HEK293 (cell line): ENCODE results near the gene LBX2.

Experiments used
- EGR2 ChIP-seq: fragments of 450-650 bp; formaldehyde crosslinking; IDR thresholded peaks from 2 replicates; pipeline ENCODE4 v1.5.1; 2016; ENCODE audit warnings: low read depth, missing biosample characterization, missing genetic modification characterization
- GLI2 ChIP-seq: fragments of 450-650 bp; formaldehyde crosslinking; IDR thresholded peaks from 2 replicates; pipeline ENCODE4; 2017; ENCODE audit warnings: missing biosample characterization, missing genetic modification characterization, low read depth, borderline replicate concordance
- HIC1 ChIP-seq: fragments of 450-650 bp; formaldehyde crosslinking; IDR thresholded peaks from 2 replicates; pipeline ENCODE4 v1.5.1; 2016; ENCODE audit warnings: missing biosample characterization, missing genetic modification characterization
- RBAK ChIP-seq: fragments of 450-650 bp; formaldehyde crosslinking; IDR thresholded peaks from 2 replicates; pipeline ENCODE4 v1.5.1; 2016; ENCODE audit warnings: missing biosample characterization, missing genetic modification characterization
- REPIN1 ChIP-seq: fragments of 450-650 bp; formaldehyde crosslinking; IDR thresholded peaks from 2 replicates; pipeline ENCODE4 v1.5.1; 2017; ENCODE audit warnings: missing biosample characterization, missing genetic modification characterization, low read depth
- SALL2 ChIP-seq: fragments of 450-650 bp; formaldehyde crosslinking; IDR thresholded peaks from 2 replicates; pipeline ENCODE4 v1.5.0; 2017; ENCODE audit warnings: missing biosample characterization, mild to moderate bottlenecking, missing genetic modification characterization, borderline replicate concordance
- ZBTB1 ChIP-seq: fragments of 450-650 bp; formaldehyde crosslinking; IDR thresholded peaks from 2 replicates; pipeline ENCODE4 v1.5.1; 2016; ENCODE audit warnings: missing biosample characterization, missing genetic modification characterization
- ZFP3 ChIP-seq: fragments of 450-650 bp; formaldehyde crosslinking; IDR thresholded peaks from 2 replicates; pipeline ENCODE4 v1.5.1; 2016; ENCODE audit warnings: low read depth, missing biosample characterization, missing genetic modification characterization
- ZNF133 ChIP-seq: fragments of 450-650 bp; formaldehyde crosslinking; IDR thresholded peaks from 2 replicates; pipeline ENCODE4 v1.5.1; 2016; ENCODE audit warnings: missing biosample characterization, missing genetic modification characterization
- ZNF16 ChIP-seq: fragments of 450-650 bp; formaldehyde crosslinking; IDR thresholded peaks from 2 replicates; pipeline ENCODE4 v1.5.1; 2016; ENCODE audit warnings: low read depth, missing biosample characterization, missing genetic modification characterization
- ZNF174 ChIP-seq: fragments of 450-650 bp; formaldehyde crosslinking; IDR thresholded peaks from 2 replicates; pipeline ENCODE4 v1.5.0; 2017; ENCODE audit warnings: missing biosample characterization, mild to moderate bottlenecking, missing genetic modification characterization
- ZNF184 ChIP-seq: fragments of 450-650 bp; IDR thresholded peaks from 2 replicates; pipeline ENCODE4 v1.5.1; 2018; ENCODE audit warnings: missing biosample characterization, mild to moderate bottlenecking, missing genetic modification characterization
- ZNF19 ChIP-seq: fragments of 450-650 bp; formaldehyde crosslinking; IDR thresholded peaks from 2 replicates; pipeline ENCODE4; 2016; ENCODE audit warnings: missing biosample characterization, missing genetic modification characterization, low read depth
- ZNF23 ChIP-seq: fragments of 450-650 bp; formaldehyde crosslinking; IDR thresholded peaks from 2 replicates; pipeline ENCODE4 v1.5.1; 2016; ENCODE audit warnings: missing biosample characterization, missing genetic modification characterization, borderline replicate concordance
- ZNF266 ChIP-seq: fragments of 450-650 bp; formaldehyde crosslinking; IDR thresholded peaks from 2 replicates; pipeline ENCODE4 v1.5.1; 2016; ENCODE audit warnings: missing biosample characterization, missing genetic modification characterization, low read depth
- ZNF350 ChIP-seq: fragments of 450-650 bp; formaldehyde crosslinking; IDR thresholded peaks from 2 replicates; pipeline ENCODE4 v1.5.0; 2017; ENCODE audit warnings: missing biosample characterization, mild to moderate bottlenecking, missing genetic modification characterization
- ZNF366 ChIP-seq: fragments of 450-650 bp; formaldehyde crosslinking; conservative IDR thresholded peaks from 2 replicates; pipeline ENCODE4 v1.5.1; 2016; ENCODE audit warnings: missing biosample characterization, missing genetic modification characterization
- ZNF398 ChIP-seq: fragments of 450-650 bp; formaldehyde crosslinking; IDR thresholded peaks from 2 replicates; pipeline ENCODE4 v1.5.1; 2017; ENCODE audit warnings: missing biosample characterization, missing genetic modification characterization
- ZNF416 ChIP-seq: fragments of 450-650 bp; formaldehyde crosslinking; IDR thresholded peaks from 2 replicates; pipeline ENCODE4 v1.5.1; 2016; ENCODE audit warnings: missing biosample characterization, missing genetic modification characterization
- ZNF473 ChIP-seq: fragments of 450-650 bp; formaldehyde crosslinking; IDR thresholded peaks from 2 replicates; pipeline ENCODE4 v1.5.1; 2017; ENCODE audit warnings: missing biosample characterization, missing genetic modification characterization
- ZNF596 ChIP-seq: fragments of 450-650 bp; IDR thresholded peaks from 2 replicates; pipeline ENCODE4 v1.5.0; 2018; ENCODE audit warnings: missing biosample characterization, mild to moderate bottlenecking, missing genetic modification characterization, moderate library complexity
- ZNF654 ChIP-seq: fragments of 450-650 bp; formaldehyde crosslinking; IDR thresholded peaks from 2 replicates; pipeline ENCODE4 v1.5.1; 2016; ENCODE audit warnings: low read depth, missing biosample characterization, missing genetic modification characterization
- ZNF658 ChIP-seq: fragments of 450-650 bp; formaldehyde crosslinking; IDR thresholded peaks from 2 replicates; pipeline ENCODE4; 2016; ENCODE audit warnings: missing biosample characterization, missing genetic modification characterization
- ZNF664 ChIP-seq: fragments of 450-650 bp; formaldehyde crosslinking; IDR thresholded peaks from 2 replicates; pipeline ENCODE4 v1.5.1; 2016; ENCODE audit warnings: missing biosample characterization, missing genetic modification characterization
- ZNF677 ChIP-seq: fragments of 450-650 bp; IDR thresholded peaks from 2 replicates; pipeline ENCODE4 v1.5.0; 2018; ENCODE audit warnings: missing biosample characterization, mild to moderate bottlenecking, missing genetic modification characterization, moderate library complexity
- ZNF707 ChIP-seq: fragments of 450-650 bp; formaldehyde crosslinking; IDR thresholded peaks from 2 replicates; pipeline ENCODE4 v1.5.1; 2016; ENCODE audit warnings: missing biosample characterization, missing genetic modification characterization
- ZNF768 ChIP-seq: fragments of 450-650 bp; formaldehyde crosslinking; IDR thresholded peaks from 2 replicates; pipeline ENCODE4 v1.5.1; 2018; ENCODE audit warnings: missing biosample characterization, mild to moderate bottlenecking, missing genetic modification characterization
- ZNF785 ChIP-seq: fragments of 450-650 bp; formaldehyde crosslinking; IDR thresholded peaks from 2 replicates; pipeline ENCODE4 v1.5.1; 2016; ENCODE audit warnings: missing biosample characterization, missing genetic modification characterization
- ZNF791 ChIP-seq: fragments of 450-650 bp; formaldehyde crosslinking; IDR thresholded peaks from 2 replicates; pipeline ENCODE4 v1.5.1; 2016; ENCODE audit warnings: missing biosample characterization, missing genetic modification characterization
- ZNF792 ChIP-seq: fragments of 450-650 bp; formaldehyde crosslinking; IDR thresholded peaks from 2 replicates; pipeline ENCODE4 v1.5.1; 2016; ENCODE audit warnings: missing biosample characterization, missing genetic modification characterization
- ZXDB ChIP-seq: fragments of 450-650 bp; formaldehyde crosslinking; IDR thresholded peaks from 2 replicates; pipeline ENCODE4 v1.5.1; 2016; ENCODE audit warnings: missing biosample characterization, missing genetic modification characterization
- TF ChIP-seq, protein P1 (sequence below): fragments of 450-650 bp; formaldehyde crosslinking; IDR thresholded peaks from 2 replicates; pipeline ENCODE4 v1.5.1; 2016; ENCODE audit warnings: missing biosample characterization, missing genetic modification characterization, low read depth
- TF ChIP-seq, protein P2 (sequence below): fragments of 450-650 bp; IDR thresholded peaks from 2 replicates; pipeline ENCODE4 v1.5.1; 2018; ENCODE audit warnings: missing biosample characterization, missing genetic modification characterization
- TF ChIP-seq, protein P3 (sequence below): fragments of 450-650 bp; formaldehyde crosslinking; IDR thresholded peaks from 2 replicates; pipeline ENCODE4 v1.5.1; 2016; ENCODE audit warnings: missing biosample characterization, missing genetic modification characterization

The LBX2 gene

DNA sequence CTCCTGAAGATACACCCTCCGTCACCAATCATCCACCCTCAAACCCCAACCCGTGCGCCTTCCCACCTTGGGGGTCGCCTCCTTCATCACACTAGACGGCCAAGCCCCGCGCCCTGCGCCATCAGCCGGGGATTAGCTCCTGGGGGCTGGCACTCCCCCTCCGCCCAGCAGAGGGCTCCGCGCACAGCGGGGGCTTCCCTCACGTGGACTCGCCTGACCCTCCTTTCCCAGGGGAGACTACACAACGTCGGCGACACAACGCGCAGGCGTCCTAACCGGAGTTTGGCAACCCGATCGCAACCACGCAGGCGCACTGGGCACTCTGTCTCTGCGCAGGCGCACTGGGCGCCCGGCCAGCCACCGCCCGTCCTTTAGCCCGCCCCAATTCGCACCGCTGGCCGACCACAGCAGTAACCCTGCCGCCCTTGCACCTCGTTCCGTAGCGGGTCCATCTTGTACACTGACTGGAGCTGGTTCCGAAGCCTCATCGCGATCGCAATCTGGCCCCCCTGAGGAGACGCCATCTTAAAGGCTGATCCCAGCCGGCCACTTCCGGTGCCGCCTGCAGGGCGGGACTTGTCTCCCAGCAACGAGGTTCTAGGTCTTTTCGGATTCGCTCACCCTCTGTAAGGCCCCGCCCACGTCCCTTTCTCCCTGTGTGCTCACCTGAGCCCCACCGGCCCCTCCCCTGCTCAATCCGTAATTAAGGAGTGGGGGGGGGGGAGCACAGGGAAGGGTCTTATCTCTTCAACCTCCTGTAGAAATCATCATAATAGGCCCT, 7.9 kb upstream of the LBX2 start, which contains the start of gene PCGF1 (continued):
- TF ChIP-seq ZNF792 (tag by site-specific recombination) (no peak), ZNF768 (tag by site-specific recombination) (no peak), RBAK (tag by site-specific recombination) (no peak), ZNF398 (tag by site-specific recombination) (peak; percentile 58; the same call in 1 of the 2 replicates), ZNF664 (tag by site-specific recombination) (no peak), SALL2 (tag by site-specific recombination) (no peak), ZNF133 (tag by site-specific recombination) (no peak), ZFP3 (tag by site-specific recombination) (no peak), HIC1 (peak; percentile 96), ZNF473 (tag by site-specific recombination) (no peak), ZNF654 (tag by site-specific recombination) (no peak), ZNF184 (tag by site-specific recombination) (no peak), EGR2 (peak; percentile 71; the same call in 1 of the 2 replicates), ZNF19 (tag by site-specific recombination) (no peak), ZNF707 (tag by site-specific recombination) (no peak), ZNF366 (no peak; the same call in none of the 2 replicates), ZBTB1 (tag by site-specific recombination) (no peak), ZXDB (tag by site-specific recombination) (peak; percentile 67), ZNF785 (tag by site-specific recombination) (no peak), ZNF596 (tag by site-specific recombination) (no peak), ZNF16 (tag by site-specific recombination) (no peak), ZNF23 (no peak), REPIN1 (tag by site-specific recombination) (no peak), ZNF658 (no peak), ZNF266 (no peak), ZNF350 (no peak), GLI2 (tag by site-specific recombination) (no peak), ZNF174 (tag by site-specific recombination) (no peak), ZNF791 (tag by site-specific recombination) (no peak), ZNF416 (tag by site-specific recombination) (no peak), ZNF677 (no peak)
- TF ChIP-seq, protein P1, sequence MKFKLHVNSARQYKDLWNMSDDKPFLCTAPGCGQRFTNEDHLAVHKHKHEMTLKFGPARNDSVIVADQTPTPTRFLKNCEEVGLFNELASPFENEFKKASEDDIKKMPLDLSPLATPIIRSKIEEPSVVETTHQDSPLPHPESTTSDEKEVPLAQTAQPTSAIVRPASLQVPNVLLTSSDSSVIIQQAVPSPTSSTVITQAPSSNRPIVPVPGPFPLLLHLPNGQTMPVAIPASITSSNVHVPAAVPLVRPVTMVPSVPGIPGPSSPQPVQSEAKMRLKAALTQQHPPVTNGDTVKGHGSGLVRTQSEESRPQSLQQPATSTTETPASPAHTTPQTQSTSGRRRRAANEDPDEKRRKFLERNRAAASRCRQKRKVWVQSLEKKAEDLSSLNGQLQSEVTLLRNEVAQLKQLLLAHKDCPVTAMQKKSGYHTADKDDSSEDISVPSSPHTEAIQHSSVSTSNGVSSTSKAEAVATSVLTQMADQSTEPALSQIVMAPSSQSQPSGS: no peak
- TF ChIP-seq, protein P2, sequence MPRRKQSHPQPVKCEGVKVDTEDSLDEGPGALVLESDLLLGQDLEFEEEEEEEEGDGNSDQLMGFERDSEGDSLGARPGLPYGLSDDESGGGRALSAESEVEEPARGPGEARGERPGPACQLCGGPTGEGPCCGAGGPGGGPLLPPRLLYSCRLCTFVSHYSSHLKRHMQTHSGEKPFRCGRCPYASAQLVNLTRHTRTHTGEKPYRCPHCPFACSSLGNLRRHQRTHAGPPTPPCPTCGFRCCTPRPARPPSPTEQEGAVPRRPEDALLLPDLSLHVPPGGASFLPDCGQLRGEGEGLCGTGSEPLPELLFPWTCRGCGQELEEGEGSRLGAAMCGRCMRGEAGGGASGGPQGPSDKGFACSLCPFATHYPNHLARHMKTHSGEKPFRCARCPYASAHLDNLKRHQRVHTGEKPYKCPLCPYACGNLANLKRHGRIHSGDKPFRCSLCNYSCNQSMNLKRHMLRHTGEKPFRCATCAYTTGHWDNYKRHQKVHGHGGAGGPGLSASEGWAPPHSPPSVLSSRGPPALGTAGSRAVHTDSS: no peak
- TF ChIP-seq, protein P3, sequence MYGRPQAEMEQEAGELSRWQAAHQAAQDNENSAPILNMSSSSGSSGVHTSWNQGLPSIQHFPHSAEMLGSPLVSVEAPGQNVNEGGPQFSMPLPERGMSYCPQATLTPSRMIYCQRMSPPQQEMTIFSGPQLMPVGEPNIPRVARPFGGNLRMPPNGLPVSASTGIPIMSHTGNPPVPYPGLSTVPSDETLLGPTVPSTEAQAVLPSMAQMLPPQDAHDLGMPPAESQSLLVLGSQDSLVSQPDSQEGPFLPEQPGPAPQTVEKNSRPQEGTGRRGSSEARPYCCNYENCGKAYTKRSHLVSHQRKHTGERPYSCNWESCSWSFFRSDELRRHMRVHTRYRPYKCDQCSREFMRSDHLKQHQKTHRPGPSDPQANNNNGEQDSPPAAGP (tag by site-specific recombination): peak; percentile 95
